H1 (cell line): Measurements from ENCODE around the gene ARID2. TPM values are rescaled to one million over a fixed set of nuclear protein-coding genes. Genes with fewer than 3 reads are reported as not detected.

Source experiments
- CTCF ChIA-PET: fragments of 300-600 bp; sonication (Branson Sonifier 250); formaldehyde crosslinking; loops from one replicate; lab custom pipeline; 2021; ENCODE audit not compliant: partially characterized antibody; lab: Charles Lee
- POLR2A ChIA-PET: fragments of 300-600 bp; sonication (Branson Sonifier 250); formaldehyde crosslinking; loops from one replicate; lab custom pipeline; 2021; ENCODE audit warnings: inconsistent platforms; ENCODE audit not compliant: partially characterized antibody; lab: Charles Lee
- DNase-seq, 2 experiments: peaks; one replicate each; pipeline versions ENCODE4 v3.0.0 to v3.0.0-alpha.2; 2010 to 2022; ENCODE audit warnings: low spot score in 2 of 2, low read depth in 1 of 2, mixed read lengths in 1 of 2
- FAIRE-seq: peaks from 2 replicates; lab custom pipeline; 2011; peaks lifted over from hg19 to GRCh38; lab: Jason Lieb, UNC
- H2AFZ ChIP-seq: 2 replicates; pipeline ENCODE4 v1.8.1; 2012; ENCODE audit warnings: low read length, inconsistent platforms
- H2AK5ac ChIP-seq: 2 replicates; pipeline ENCODE4 v1.6.1; 2013; ENCODE audit warnings: low read depth, low read length
- H2BK120ac ChIP-seq: replicated peaks from 2 replicates; pipeline ENCODE3; 2013; ENCODE audit warnings: low read depth, low read length, inconsistent platforms
- H2BK12ac ChIP-seq: 2 replicates; pipeline ENCODE4 v1.6.1; 2013; ENCODE audit warnings: low read depth, low read length
- H2BK15ac ChIP-seq: 2 replicates; pipeline ENCODE4 v1.6.1; 2013; ENCODE audit warnings: low read length
- H2BK20ac ChIP-seq: 2 replicates; pipeline ENCODE4 v1.6.1; 2013; ENCODE audit warnings: low read length
- H2BK5ac ChIP-seq: 2 replicates; pipeline ENCODE4 v1.6.1; 2013; ENCODE audit warnings: low read depth, low read length
- H3K14ac ChIP-seq: 2 replicates; pipeline ENCODE4 v1.6.1; 2013; ENCODE audit warnings: inconsistent platforms; ENCODE audit not compliant: insufficient read length
- H3K18ac ChIP-seq: 2 replicates; pipeline ENCODE4 v1.6.1; 2013; ENCODE audit warnings: low read length; ENCODE audit errors: extremely low read depth
- H3K23ac ChIP-seq: 2 replicates; pipeline ENCODE4 v1.6.1; 2013; ENCODE audit warnings: inconsistent platforms; ENCODE audit not compliant: insufficient read length
- H3K23me2 ChIP-seq: 2 replicates; pipeline ENCODE4 v1.6.1; 2013; ENCODE audit warnings: low read depth, low read length
- H3K27ac ChIP-seq: 2 replicates; pipeline ENCODE4 v1.6.1; 2011; ENCODE audit warnings: low read depth, low read length, inconsistent platforms
- H3K27me3 ChIP-seq, 4 experiments: replicated peaks in 1 of 4; 1 replicate in 1 of 4; 2 replicates in 3 of 4; pipeline versions ENCODE4 v1.6.1 to v1.8.1; 2011 to 2013; ENCODE audit warnings: low read length in 3 of 4, mild to moderate bottlenecking in 3 of 4, inconsistent platforms in 2 of 4, mixed read lengths in 2 of 4, moderate library complexity in 1 of 4; ENCODE audit not compliant: control insufficient read depth in 3 of 4, insufficient read depth in 3 of 4; ENCODE audit errors: extremely low read depth in 1 of 4
- H3K36me3 ChIP-seq, 4 experiments: 2 replicates each; pipeline versions ENCODE4 v1.6.1 to v1.8.1; 2011 to 2013; ENCODE audit warnings: mild to moderate bottlenecking in 4 of 4, low read length in 3 of 4, moderate library complexity in 2 of 4, control low read depth in 1 of 4, inconsistent platforms in 1 of 4; ENCODE audit not compliant: insufficient read depth in 4 of 4, control insufficient read depth in 2 of 4
- H3K4ac ChIP-seq: replicated peaks from 2 replicates; pipeline ENCODE3; 2013; ENCODE audit warnings: low read length, low read depth, mixed read lengths, inconsistent platforms; ENCODE audit not compliant: insufficient read length
- H3K4me1 ChIP-seq, 4 experiments: replicated peaks in 1 of 4; 1 replicate in 1 of 4; 2 replicates in 3 of 4; pipeline versions ENCODE4 v1.6.1 to v1.8.1; 2011 to 2013; ENCODE audit warnings: low read length in 3 of 4, inconsistent platforms in 2 of 4, mixed read lengths in 1 of 4; ENCODE audit not compliant: insufficient read depth in 4 of 4, control insufficient read depth in 3 of 4
- H3K4me2 ChIP-seq, 2 experiments: 2 replicates each; pipeline versions ENCODE4 v1.6.1 to v1.8.1; 2011 to 2013; ENCODE audit warnings: low read depth in 2 of 2, low read length in 2 of 2, control low read depth in 1 of 2, inconsistent platforms in 1 of 2, mild to moderate bottlenecking in 1 of 2; ENCODE audit not compliant: insufficient read depth in 1 of 2
- H3K4me3 ChIP-seq, 4 experiments: fragments of 200-600, 300-600 bp in 1 of 4; sonication (generic), shearing (Covaris generic), sonication (Bioruptor Twin) in 1 of 4; 2 replicates each; pipeline versions ENCODE4 v1.5.1 to v1.8.1; 2011 to 2016; ENCODE audit warnings: low read length in 4 of 4, low read depth in 3 of 4, control low read depth in 2 of 4, inconsistent platforms in 2 of 4, mild to moderate bottlenecking in 2 of 4, mixed read lengths in 1 of 4, moderate library complexity in 1 of 4; ENCODE audit not compliant: insufficient read depth in 2 of 4; ENCODE audit errors: extremely low read depth in 1 of 4
- H3K56ac ChIP-seq: replicated peaks from 2 replicates; pipeline ENCODE3; 2013; ENCODE audit warnings: low read depth, mild to moderate bottlenecking, mixed read lengths, low read length, inconsistent platforms; ENCODE audit not compliant: insufficient read length
- H3K79me1 ChIP-seq: 2 replicates; pipeline ENCODE4 v1.6.1; 2013; ENCODE audit warnings: low read depth, low read length, control low read depth
- H3K79me2 ChIP-seq, 2 experiments: 2 replicates each; pipeline versions ENCODE4 v1.6.1 to v1.8.1; 2012 to 2013; ENCODE audit warnings: low read length in 2 of 2, mild to moderate bottlenecking in 2 of 2, inconsistent platforms in 1 of 2; ENCODE audit not compliant: insufficient read depth in 2 of 2, control insufficient read depth in 1 of 2
- H3K9ac ChIP-seq, 4 experiments: replicated peaks in 1 of 4; 1 replicate in 1 of 4; 2 replicates in 3 of 4; pipeline versions ENCODE4 v1.6.1 to v1.8.1; 2011 to 2013; ENCODE audit warnings: low read depth in 3 of 4, low read length in 3 of 4, control low read depth in 2 of 4, mild to moderate bottlenecking in 2 of 4, moderate library complexity in 2 of 4, inconsistent platforms in 1 of 4; ENCODE audit errors: extremely low read depth in 1 of 4
- H3K9me3 ChIP-seq, 2 experiments: 2 replicates each; pipeline versions ENCODE4 v1.6.1 to v1.8.1; 2012 to 2013; ENCODE audit warnings: mild to moderate bottlenecking in 2 of 2, moderate library complexity in 2 of 2, control low read depth in 1 of 2, inconsistent platforms in 1 of 2, low read depth in 1 of 2, low read length in 1 of 2, mixed read lengths in 1 of 2; ENCODE audit not compliant: insufficient read depth in 2 of 2
- H4K20me1 ChIP-seq, 2 experiments: replicated peaks in 1 of 2; 2 replicates each; pipeline versions ENCODE3 to v1.8.1; 2011 to 2013; ENCODE audit warnings: inconsistent platforms in 2 of 2, low read length in 2 of 2, mild to moderate bottlenecking in 1 of 2; ENCODE audit not compliant: insufficient read depth in 2 of 2, control insufficient read depth in 1 of 2
- H4K5ac ChIP-seq: 2 replicates; pipeline ENCODE4 v1.6.1; 2013; ENCODE audit warnings: low read length, low read depth, mixed read lengths, inconsistent platforms; ENCODE audit not compliant: insufficient read length
- H4K8ac ChIP-seq: 2 replicates; pipeline ENCODE4 v1.8.0; 2013; ENCODE audit warnings: mild to moderate bottlenecking, moderate library complexity, low read length, inconsistent platforms; ENCODE audit not compliant: insufficient read depth; ENCODE audit errors: extremely low read depth
- H4K91ac ChIP-seq: replicated peaks from 2 replicates; pipeline ENCODE3; 2013; ENCODE audit warnings: low read length, mixed read lengths, inconsistent platforms; ENCODE audit not compliant: insufficient read length
- ATF3 ChIP-seq: IDR thresholded peaks from 2 replicates; pipeline ENCODE4 v1.6.1; 2011; ENCODE audit warnings: low read depth, mild to moderate bottlenecking, low read length; ENCODE audit not compliant: insufficient read depth
- BRCA1 ChIP-seq: IDR thresholded peaks from 2 replicates; pipeline ENCODE4 v1.6.1; 2012; ENCODE audit warnings: low read depth, low read length, improper control_type of control experiment
- E2F6 ChIP-seq: IDR thresholded peaks from 2 replicates; pipeline ENCODE4 v1.6.1; 2012; ENCODE audit warnings: inconsistent platforms
- MAFK ChIP-seq: IDR thresholded peaks from 2 replicates; pipeline ENCODE4 v1.6.1; 2012; ENCODE audit warnings: low read depth, mild to moderate bottlenecking, improper control_type of control experiment, low read length
- PHF8 ChIP-seq: fragments of 200-600 bp; sonication (generic); conservative IDR thresholded peaks from 2 replicates; pipeline ENCODE4 v1.7.1; 2012; ENCODE audit warnings: low read depth, mild to moderate bottlenecking, inconsistent platforms, low read length, moderate library complexity
- SP1 ChIP-seq: IDR thresholded peaks from 2 replicates; pipeline ENCODE4 v1.6.1; 2011; ENCODE audit warnings: low read depth, low read length
- USF2 ChIP-seq: IDR thresholded peaks from 2 replicates; pipeline ENCODE4 v1.6.1; 2011; ENCODE audit warnings: low read length, improper control_type of control experiment
- WGBS, 2 experiments: shearing (Covaris generic) in 1 of 2; methylation state at CpG; one replicate each; pipeline versions ENCODE4 v1.1.6 to v1.1.7; 2013 to 2015; ENCODE audit warnings: low lambda C conversion rate in 2 of 2, mixed read lengths in 2 of 2, inconsistent platforms in 1 of 2, low coverage in 1 of 2, missing lambda C conversion rate in 1 of 2; ENCODE audit not compliant: insufficient replicate concordance in 2 of 2, insufficient coverage in 1 of 2, insufficient read length in 1 of 2; ENCODE audit errors: extremely low coverage in 1 of 2, missing lambda C conversion rate in 1 of 2; 5-methylcytosine and 5-hydroxymethylcytosine counted together
- polyA plus RNA-seq, 7 experiments: library from polyadenylated mRNA; depleted of rRNA in 3 of 7; stranded (reverse) in 5 of 7; unstranded in 2 of 7; fragments of >200 nt in 5 of 7; fragments of 200-250 nt in 2 of 7; gene quantifications; 1 replicate in 5 of 7; 2 replicates in 1 of 7; 4 replicates in 1 of 7; pipeline versions ENCODE4 v1.2.1 to v1.2.3, GENCODE V29; 2011 to 2013; ENCODE audit warnings: missing spikeins in 2 of 7, mixed read lengths in 2 of 7
- total RNA-seq: library from RNA; stranded (reverse); fragmentation: NEBNext Ultra II Directional; extraction: Animal tissue kit (Norgen Biotek cat#: 25700); gene quantifications from 2 replicates; pipeline ENCODE4 v1.2.1, GENCODE V29; 2021

The ARID2 gene
- total and polyA plus RNA-seq, 2 of the 8 experiments (the other 6 are each of a cell fraction or from before 2014, with no cell fraction given), result 32.0 to 45.2 TPM

DNA sequence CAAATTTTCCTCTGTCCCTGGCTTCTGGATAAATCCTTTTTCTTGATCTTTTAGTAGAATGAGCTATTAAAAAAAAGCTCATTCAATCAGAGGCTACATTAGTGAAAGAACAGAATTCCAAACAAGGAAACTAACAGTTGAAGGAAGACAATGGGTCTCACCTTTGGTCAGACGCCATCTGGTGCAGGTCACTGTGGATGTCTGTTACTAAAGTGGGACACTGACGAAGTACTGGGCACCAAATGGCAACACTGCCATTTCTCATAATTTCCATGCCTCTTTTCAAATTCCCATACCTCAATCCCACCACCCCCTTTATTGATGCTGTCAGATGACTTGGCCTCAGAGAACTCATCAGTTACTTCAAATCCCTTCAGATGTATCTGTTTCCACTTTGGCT lies 24.5 kb upstream of the ARID2 start:
- no peak overlapping the region for H3K14ac ChIP-seq
- TF ChIP-seq PHF8 (no peak), E2F6 (no peak), BRCA1 (no peak), USF2 (no peak), ATF3 (no peak), MAFK (no peak), SP1 (no peak)
- H3K27ac ChIP-seq, result no peak overlapping the region

More for the DNA sequence above, 24.5 kb upstream of the ARID2 start:
- ChIA-PET CTCF (no interaction called here), POLR2A (no interaction called here)
- Histone ChIP-seq H3K4me3 (no peak overlapping the region), H2BK12ac (no peak overlapping the region), H4K91ac (no peak overlapping the region), H4K5ac (no peak overlapping the region), H4K20me1 (no peaks in the 10 kb centered on the region), H2BK20ac (no peak overlapping the region), H2BK5ac (no peak overlapping the region), H3K18ac (no peak overlapping the region), H3K27me3 (no peaks in the 10 kb centered on the region), H3K23me2 (no peaks in the 10 kb centered on the region; the same call in 1 of the 2 replicates), H4K8ac (no peak overlapping the region), H3K23ac (no peak overlapping the region), H3K4me2 (no peak overlapping the region), H2AK5ac (no peak overlapping the region), H2BK120ac (no peak overlapping the region), H3K9ac (no peak overlapping the region), H2BK15ac (no peak overlapping the region), H2AFZ (no peak overlapping the region), H3K79me2 (no peaks in the 10 kb centered on the region), H3K79me1 (no peaks in the 10 kb centered on the region), H3K4ac (no peak overlapping the region), H3K56ac (no peak overlapping the region), H3K9me3 (no peaks in the 10 kb centered on the region), H3K36me3 (no peaks in the 10 kb centered on the region), H3K4me1 (no peaks in the 10 kb centered on the region)
- DNase-seq, result no peak
- WGBS, 2 experiments, result 76% methylated on average over 2 of the region's 2 CpGs; no CpG with 5 or more reads in 1 of the 2 experiments
- FAIRE-seq, result peak; percentile 42
